T-helper 2 cell treated with Interferon-gamma antibody and Interleukin-4, amounts not matched to agents 100 ng/mL and 5 ng/mL, for 36 hours (primary cell): ENCODE measurements around the gene ZNF316. TPM values are rescaled to one million over a fixed set of nuclear protein-coding genes. Genes with fewer than 3 reads are reported as not detected.
"Not testable (repeated sequence)": the region's sequence is repeated elsewhere in the genome, so short reads cannot be mapped to it uniquely, and the experiment has no call there.

Source experiments
- intact Hi-C: fragments of 100-400 bp; cut with micrococcal nuclease; formaldehyde crosslinking; loops from one replicate; pipeline ENCODE4 v1.15.1; 2023
- total RNA-seq: library from RNA; stranded (reverse); gene quantifications from 2 replicates; pipeline ENCODE4 v1.2.3, GENCODE V29; 2022

Gene ZNF316
- total RNA-seq, 1 donor from 2014 or later = 21.5 TPM

DNA sequence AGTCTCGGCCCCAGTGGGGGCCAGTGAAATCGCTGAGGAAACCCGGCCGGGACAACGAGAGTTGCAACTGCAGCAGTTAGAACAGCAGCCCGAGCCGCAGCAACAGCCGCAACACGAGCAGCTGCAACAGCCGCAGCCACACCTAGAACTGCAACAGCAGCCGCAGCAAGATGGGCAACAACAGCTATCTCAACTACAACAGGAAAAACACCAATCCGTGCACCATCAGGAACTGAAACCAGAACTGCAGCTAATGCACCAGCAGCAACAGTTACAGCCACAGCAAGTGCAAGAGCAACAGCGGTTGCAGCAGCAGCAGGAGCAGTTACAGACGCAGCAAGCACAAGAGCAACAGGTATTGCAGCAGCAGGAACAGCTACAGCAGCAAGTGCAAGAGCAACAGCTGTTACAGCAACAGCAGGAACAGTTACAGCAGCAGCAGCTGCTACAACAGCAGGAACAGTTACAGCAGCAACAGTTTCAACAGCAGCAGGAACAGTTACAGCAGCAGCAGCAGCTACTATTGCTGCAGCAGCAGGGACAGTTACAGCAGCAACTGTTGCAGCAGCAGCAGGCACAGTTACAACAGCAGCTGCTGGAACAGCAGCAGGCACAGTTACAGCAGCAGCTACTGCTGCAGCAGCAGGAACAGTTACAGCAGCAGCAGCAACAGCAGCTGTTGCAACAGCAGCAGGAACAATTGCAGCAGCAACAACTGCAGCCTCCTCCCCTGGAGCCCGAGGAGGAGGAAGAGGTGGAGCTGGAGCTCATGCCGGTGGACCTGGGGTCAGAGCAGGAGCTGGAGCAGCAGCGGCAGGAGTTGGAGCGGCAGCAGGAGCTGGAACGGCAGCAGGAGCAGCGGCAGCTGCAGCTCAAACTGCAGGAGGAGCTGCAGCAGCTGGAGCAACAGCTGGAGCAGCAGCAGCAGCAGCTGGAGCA, 15.7 kb upstream of the ZNF316 start:
- intact Hi-C loops = no loop called here

DNA sequence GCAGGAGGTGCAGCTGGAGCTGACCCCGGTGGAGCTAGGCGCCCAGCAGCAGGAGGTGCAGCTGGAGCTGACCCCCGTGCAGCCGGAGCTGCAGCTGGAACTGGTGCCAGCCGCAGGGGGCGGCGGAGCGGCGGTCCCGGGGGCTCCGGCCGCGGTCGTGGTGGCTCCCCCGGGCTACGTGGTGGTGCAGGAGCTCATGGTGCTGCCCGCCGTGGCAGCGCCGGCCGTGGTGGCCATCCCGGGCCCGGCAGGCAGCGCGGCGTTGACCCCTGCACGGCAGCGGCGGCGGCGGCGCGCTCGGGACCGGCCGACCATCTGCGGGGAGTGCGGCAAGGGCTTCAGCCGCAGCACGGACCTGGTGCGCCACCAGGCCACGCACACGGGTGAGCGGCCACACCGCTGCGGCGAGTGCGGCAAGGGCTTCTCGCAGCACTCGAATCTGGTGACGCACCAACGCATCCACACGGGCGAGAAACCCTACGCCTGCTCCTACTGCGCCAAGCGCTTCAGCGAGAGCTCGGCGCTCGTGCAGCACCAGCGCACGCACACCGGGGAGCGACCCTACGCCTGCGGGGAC, 14.9 kb upstream of the ZNF316 start:
- intact Hi-C loops = no loop called here

DNA sequence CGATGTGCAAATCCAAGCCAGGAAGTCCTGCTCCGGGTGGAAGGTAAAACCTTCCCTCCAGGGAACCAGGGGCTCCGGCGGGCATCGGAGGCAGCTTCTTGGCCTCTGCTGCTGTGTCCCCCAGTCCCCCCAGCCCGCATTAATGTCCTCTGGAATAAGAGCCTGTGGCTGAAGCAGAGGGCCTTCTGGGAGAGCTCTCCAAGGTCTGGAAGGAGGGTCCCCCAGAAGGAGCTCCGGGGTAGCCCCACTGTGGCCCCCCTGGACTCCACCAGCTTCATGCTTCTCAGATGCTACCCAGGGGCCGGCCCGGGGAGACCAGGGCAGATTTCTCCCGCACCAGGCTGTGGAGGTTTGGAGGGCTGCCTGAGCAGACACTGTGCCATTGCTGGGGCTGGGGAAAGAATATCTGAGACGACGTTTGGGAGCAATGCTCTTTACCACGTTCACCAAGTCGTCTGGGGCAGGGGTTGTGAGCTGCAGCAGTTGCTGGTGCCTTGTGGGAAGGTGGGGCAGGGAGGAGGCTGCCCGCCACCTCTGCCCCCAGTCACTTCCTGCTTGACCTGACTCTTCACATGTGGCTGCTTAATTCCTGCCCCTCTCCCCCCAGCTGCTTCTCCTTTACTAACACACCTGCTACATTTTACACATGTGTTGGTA, 13.4 kb upstream of the ZNF316 start:
- intact Hi-C loops = no loop called here

DNA sequence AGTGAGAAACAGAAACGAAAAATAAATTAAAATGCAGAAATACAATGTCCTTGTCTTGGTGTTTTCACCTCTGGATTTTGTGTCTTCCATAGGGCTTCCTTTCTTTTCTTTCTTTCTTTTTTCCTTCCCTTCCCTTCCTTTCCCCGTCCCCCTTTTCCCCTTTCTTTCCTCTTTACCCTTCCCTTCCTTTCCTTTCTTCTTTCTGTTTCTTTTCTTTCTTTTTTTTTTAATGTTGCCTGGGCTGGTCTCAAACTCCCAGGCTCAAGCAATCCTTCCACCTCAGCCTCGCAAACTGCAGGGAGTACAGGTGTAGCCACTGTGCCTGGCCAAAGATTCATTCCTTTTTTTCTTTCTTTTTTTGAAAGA, 12.9 kb upstream of the ZNF316 start:
- intact Hi-C loops = no loop called here

DNA sequence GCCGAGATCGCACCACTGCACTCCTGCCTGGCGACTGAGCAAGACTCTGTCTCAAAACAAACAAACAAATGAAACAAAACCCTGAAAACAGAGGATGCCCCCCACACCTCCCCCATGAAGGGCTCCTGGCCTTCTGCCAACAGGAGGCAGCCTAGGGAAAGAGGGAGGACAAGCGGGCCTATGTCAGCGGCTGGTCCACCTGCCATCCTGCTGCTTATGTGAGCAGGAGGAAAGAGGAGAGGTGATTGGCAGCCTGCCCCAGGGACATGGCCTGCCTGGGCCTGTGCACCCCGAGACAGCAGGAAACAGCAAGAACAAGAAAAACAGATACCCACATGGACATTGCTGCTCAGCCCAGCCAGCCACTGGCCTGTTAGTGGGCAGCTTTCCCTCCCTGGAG, 9.1 kb upstream of the ZNF316 start:
- intact Hi-C loops = no loop called here

DNA sequence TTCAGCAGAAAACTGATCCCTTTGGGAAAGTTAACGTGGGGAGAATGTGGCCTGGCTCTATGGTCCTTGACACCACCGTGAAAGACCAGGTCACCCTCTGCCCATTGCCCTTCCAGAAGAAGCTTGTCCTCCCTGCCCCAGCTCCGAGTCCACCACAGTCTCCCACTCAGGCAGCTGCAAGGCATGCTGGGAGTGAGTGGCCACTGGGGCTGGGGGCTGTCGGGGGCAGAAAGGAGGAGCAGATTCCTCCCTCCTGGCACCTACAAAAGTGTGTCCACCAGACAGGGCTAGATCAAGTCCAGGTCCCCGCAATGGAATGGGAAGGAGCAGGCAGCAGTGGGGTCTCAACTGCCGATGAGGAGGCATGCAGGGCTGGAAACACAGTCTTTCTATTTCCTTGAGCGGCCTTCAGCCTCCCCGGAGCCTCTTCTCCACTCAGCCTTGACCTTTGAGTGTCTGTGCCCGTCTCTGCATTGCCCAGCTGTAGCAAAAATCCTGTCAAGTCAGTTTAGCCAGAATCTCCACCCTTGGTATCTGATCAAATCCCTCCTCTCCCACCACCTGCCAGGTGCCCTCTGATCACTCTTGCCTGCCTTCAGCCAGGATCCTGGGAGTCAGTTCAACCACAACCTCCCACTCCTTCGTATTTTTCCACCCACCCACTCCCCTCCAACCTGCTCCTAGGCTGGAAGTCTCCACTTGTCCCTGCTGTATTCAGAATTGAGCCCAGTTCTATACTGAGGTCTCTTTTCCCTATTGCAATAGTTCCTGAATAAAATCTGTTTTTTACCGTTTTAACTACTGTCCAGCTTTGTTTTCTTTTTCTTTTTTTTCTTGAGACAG, 6.9 kb upstream of the ZNF316 start:
- intact Hi-C loops = no loop called here

DNA sequence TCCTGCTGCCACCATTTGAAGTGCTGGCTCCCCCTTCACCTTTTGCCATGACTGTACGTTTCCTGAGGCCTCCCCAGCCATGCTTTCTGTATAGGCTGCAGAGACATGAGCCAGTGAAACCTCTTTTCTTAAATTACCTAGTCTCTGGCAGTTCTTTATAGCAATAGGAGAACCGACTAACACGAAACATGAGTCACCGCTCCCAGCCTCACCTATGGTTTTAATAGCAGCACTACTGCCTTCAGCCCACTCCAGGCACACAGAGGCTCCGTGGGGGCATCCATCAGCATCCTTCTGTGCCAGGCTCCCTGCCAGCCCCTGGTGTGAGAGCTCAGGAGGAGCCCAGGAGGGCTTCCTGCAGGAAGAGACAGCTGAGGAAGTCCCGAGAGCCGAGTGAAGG, 5.5 kb upstream of the ZNF316 start:
- intact Hi-C loops = no loop called here

DNA sequence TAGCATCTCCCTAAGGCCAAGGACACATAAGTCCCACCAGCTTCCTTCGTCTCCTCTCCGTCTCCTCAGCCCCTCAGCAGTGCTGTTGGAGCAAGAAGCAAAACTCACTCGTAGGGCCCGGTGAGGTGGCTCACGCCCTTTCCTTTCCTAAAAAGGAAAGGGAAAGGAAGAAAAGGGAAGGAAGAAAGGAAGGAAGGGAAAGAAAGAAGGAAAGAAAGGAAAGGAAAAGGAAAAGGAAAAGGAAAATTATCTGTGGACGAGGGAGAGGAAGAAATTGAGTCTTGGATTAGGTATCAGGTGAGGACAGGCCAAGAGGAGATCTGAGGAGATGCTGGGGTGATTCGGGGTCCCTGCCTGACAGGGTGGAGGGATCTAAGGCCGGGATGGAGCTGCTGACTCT, 3.1 kb upstream of the ZNF316 start:
- intact Hi-C loops = no loop called here

DNA sequence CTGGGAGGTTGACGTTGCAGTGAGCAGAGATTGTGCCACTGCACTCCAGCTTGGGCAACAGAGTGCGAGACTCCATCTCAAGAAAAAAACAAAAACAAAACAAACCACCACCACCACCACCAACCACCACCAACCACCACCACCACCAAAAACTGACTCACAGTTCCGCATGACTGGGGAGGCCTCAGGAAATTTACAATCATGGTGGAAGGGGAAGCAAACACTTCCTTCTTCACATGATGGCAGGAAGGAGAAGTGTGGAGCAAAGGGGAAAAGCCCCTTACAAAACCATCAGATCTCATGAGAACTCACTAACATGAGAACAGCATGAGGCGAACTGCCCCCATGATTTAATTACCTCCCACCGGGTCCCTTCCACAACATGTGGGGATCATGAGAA, 2.1 kb upstream of the ZNF316 start:
- intact Hi-C loops = not testable (repeated sequence)

DNA sequence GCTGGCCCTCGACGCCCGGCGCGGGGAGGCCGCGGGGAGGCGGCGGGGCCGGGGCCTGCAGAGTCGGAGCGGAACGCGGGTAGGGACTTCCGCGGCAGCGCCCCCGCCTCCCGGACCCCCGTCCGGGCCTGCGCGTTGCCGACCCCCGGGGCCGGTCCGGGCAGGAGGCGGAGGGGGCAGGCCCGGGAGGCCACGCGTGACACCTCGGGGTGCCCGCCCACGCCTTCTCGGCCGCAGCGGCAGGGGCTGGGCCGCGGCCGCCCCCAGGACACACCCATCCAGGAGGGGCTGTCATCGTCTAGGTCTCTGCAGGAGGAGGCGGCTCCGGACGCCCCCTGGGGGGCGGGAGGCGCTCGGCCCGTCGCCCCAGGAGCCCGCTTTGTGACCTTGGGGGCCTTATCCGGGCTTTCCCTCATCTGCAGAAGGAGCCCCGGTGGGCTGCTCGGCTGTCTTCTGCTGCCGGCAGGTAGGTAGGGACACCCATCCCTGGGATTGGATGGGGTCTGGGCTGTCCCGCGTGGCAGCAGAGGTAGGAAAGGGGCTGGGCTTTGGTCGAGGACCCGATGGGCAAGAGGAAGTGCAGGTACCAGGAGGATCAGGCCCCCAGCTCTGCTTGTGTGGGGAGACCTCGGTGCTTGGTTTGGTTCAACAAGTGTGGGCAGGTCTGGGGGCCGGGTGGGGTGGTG, 569 bp downstream of the ZNF316 start:
- intact Hi-C loops = loop anchor here (1.0 kb wide), 1 partner anchor 69 kb away; the partner anchor contains the start of gene ZNF12

DNA sequence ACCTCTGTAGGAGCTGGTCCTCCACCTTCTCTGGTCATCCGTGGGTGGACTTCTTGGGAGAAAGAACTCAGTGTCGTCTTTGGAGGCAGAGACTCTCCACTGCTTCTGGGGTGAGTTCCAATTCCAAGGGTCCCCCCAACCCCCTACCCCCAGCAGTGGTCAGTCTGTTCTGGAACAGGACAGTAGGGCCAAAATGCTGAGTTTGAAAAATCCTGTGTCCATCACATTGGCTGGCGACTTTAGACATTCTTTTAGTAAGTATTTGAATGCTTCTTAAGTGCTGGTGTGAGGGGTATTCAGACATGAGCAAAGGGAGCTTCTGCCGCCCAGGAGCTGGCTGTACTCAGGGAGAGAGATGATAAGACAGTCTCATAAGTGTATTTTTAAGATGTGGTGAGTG, 1.9 kb downstream of the ZNF316 start:
- intact Hi-C loops = no loop called here

DNA sequence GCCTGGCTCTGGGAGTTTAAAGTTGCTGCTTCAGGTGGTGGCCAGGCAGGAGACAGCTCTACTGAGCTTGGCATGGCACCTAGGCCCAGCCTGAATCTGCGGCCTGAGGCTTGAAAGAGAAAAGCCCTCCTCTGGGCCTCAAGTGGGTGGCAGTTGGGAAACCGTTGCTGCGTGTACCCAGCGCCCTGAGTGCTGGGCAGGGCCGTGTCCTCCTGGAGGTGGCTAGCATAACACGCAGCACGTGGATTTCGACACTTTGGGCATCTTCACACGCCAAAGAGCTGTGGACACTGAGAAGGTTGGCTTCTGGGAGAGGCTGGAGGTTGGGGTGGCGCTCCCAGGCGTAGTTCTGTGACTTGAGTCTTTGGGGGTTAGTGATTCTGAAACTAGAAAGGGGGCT, 2.5 kb downstream of the ZNF316 start:
- intact Hi-C loops = no loop called here

DNA sequence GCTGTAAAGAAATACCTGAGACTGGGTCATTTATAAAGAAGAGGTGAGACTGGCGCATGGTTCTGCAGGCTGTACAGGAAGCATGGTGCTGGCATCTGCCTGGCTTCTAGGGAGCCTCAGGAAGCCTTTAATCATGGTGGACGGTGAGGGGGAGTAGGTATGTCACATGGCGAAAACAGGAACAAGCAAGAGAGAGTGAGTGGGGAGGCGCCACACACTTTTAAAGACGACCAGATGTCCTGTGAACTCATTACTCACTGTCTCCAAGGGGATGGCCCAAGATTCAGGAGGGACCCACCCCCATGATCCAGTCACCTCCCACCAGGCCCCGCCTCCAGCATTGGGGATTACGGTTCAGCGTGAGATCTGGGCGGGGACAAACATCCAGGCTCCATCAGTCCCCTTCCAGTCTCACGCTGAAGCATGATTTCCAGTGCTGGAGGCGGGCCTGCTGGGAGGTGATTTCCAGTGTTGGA, 3.2 kb downstream of the ZNF316 start:
- intact Hi-C loops = no loop called here

DNA sequence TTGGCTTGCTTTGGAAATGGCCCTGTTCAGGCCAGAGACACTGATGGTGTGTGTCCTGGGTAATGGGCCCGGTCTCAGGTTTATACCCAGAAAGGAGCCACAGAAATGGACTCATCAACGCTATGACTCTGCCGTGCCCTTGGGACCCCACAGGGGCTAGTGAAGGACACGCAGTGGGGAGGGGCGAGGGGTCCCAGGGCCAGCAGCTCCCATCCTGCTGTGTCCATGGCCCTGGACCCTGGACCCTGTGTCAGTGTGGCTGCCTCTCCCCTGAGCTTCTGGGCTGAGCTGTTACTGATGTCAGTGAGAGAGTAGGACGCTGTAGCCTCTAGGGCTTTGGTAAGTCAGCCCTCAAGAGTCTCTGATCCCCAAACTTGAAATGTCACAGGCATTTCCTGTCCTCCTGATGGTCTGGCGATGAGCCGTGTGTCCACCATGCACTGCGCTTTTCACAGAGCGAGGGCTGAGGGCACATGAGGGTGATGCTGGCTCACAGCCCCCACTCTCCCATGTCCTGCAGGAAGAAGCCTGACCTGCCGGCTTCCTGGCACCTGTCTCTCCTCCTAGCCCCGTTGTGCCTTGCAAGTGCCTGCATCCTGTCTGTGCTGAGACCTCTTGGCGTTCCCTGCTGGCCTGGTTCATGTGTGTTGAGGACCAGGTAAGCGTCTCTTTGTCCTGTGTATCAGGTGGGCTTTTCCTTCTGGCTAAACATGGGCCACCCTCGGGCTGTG, 4.4 kb downstream of the ZNF316 start:
- intact Hi-C loops = no loop called here

DNA sequence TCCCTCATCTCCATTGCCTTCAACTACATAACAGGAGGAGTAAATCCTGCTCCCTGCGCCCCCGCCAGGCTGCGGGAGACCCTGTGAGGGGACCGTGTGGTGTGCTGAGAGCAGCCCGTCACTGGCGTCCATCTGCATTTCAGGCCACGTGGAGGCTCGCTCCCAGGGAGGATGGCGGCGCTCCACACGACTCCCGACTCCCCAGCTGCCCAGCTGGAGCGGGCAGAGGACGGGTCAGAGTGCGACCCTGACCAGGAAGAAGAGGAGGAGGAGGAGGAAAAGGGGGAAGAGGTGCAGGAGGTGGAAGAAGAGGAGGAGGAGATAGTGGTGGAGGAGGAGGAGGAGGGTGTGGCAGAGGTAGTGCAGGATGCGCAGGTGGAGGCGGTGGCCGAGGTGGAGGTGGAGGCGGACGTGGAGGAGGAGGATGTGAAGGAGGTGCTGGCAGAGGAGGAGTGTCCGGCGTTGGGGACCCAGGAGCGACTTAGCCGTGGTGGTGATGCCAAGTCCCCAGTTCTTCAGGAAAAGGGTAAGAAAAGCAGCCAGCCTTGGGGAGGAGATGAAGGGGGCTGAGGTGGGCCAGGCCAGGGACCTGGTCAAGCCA, 5.2 kb downstream of the ZNF316 start:
- intact Hi-C loops = no loop called here

DNA sequence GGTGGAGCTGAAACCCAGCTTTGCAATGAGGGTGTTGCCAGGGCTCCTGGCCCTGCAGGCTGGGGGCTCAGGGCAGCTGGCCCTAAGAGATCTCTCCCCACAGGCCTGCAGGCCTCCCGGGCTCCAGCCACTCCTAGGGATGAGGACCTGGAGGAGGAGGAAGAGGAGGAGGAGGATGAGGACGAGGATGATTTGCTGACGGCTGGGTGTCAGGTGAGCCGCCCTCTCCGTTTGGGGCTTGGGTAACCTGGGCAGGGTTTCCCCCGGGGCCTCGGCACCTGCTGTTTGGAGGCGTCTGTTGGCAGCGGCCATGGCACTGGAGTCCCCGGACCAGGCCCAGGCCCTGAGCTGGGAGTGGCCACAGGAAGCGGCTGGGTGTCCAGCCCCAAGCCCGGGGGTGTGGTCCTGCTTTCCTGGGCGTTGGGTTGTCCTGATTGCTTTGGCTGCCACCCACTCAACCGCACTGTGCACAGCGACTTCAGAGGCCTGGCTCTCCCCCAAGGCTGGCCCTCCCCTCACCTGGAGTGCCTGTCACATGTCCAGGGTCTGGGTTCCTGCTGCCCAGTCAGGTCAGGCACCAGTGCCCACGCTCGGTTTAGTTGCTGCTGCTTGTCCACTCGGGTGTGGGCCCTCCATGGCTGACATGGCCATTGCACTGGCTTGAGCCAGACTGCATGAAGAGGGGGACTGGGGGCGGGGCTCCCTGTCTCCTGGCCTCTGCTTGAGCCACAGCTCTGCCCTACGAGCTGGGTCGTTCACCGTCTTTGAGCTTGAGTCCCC, 5.9 kb downstream of the ZNF316 start:
- intact Hi-C loops = no loop called here

DNA sequence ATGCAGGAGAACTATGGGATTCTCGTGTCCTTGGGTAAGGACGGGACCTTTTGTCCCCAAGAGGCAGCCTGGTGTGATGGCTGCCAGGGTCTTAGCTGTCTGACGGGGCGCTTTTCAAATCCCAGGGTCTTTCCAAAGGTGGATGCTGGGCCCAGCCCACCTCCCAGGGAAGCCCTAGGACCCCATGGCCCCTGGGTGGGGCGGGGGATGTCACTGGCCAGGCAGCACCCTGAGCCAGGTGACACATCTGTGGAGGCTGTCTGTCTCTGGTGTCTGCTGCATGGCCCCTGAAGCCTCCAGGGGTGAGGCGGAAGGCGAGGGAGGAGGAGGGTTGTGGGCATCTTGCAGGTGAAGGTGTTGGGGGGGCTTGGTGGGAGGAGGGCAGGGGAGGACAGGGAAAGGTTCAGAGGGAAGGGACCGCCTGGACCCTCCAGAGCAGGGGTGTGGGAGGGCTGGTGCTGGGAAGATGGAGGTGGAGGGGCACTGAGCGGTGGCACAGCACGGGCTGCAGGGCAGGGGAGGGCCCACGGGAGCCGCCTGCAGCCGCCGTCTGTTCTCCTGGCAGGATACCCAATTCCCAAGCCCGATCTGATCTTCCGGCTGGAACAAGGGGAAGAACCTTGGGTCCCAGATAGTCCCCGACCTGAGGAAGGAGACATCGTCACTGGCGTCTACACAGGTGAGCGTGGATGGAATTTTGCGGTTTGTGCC, 7.0 kb downstream of the ZNF316 start:
- intact Hi-C loops = no loop called here

DNA sequence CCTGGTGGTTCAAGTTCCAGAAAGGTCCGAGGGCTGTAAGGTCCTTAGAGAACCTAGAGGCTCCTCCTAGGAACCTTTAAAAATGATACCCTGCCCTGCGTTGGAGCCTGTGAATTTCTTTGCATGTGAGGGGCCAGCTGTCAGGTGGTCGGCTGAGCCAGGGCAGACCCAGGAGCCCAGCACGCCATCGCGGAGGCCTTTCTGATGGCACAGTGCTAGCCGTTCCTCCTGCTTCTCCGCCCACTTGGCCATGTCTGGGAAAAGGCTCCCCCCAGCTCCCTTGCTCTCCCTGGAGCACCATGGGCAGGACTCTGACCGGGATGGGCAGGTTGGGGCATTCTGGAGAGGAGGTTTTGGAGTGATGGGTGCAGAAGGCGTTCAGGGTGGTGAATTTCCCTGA, 7.6 kb downstream of the ZNF316 start:
- intact Hi-C loops = no loop called here
